NB4 (cell line): ENCODE data around the gene ZNF780A.

Source experiments
- DNase-seq: peaks from one replicate; pipeline ENCODE4 v3.0.0; 2010; ENCODE audit warnings: low read depth
- H3K4me3 ChIP-seq: one replicate; pipeline ENCODE4 v1.5.1; 2011; ENCODE audit warnings: mild to moderate bottlenecking, low read depth, low read length, moderate library complexity
- MYC ChIP-seq: IDR thresholded peaks from 2 replicates; pipeline ENCODE4 v1.6.1; 2011; ENCODE audit warnings: low read depth, low read length
- POLR2A ChIP-seq: IDR thresholded peaks from 2 replicates; pipeline ENCODE4 v1.6.1; 2011; ENCODE audit warnings: mild to moderate bottlenecking; ENCODE audit not compliant: insufficient read length; ENCODE audit errors: extremely low read depth
- TF ChIP-seq, protein P1 (sequence below): IDR thresholded peaks from 2 replicates; pipeline ENCODE4 v1.6.1; 2011; ENCODE audit warnings: low read depth, low read length
- TF ChIP-seq, protein P2 (sequence below): IDR thresholded peaks from one replicate; pipeline ENCODE4 v1.5.1; 2012; ENCODE audit warnings: low read depth, low read length

The ZNF780A gene

DNA sequence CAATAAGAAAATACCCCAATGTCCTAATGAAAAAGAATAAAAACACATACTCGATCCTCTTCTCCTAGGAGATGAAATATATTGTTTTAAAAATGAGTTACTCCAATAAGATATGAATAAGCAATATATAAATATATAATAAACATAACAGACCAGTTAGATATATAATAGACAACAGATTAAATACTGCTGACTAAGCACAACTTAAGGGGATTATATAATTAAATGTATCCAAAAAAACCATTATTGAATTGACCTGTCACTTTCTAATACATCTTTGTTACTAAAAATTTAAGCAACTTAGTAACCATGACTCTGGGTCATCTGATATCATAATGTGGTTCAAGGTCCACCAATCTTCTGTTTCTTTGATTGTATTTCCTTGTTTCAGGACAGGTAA is 20.7 kb downstream of the ZNF780A start:
- TF ChIP-seq, protein P1, sequence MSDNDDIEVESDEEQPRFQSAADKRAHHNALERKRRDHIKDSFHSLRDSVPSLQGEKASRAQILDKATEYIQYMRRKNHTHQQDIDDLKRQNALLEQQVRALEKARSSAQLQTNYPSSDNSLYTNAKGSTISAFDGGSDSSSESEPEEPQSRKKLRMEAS = no peak
- TF ChIP-seq MYC = no peak
- TF ChIP-seq, protein P2, sequence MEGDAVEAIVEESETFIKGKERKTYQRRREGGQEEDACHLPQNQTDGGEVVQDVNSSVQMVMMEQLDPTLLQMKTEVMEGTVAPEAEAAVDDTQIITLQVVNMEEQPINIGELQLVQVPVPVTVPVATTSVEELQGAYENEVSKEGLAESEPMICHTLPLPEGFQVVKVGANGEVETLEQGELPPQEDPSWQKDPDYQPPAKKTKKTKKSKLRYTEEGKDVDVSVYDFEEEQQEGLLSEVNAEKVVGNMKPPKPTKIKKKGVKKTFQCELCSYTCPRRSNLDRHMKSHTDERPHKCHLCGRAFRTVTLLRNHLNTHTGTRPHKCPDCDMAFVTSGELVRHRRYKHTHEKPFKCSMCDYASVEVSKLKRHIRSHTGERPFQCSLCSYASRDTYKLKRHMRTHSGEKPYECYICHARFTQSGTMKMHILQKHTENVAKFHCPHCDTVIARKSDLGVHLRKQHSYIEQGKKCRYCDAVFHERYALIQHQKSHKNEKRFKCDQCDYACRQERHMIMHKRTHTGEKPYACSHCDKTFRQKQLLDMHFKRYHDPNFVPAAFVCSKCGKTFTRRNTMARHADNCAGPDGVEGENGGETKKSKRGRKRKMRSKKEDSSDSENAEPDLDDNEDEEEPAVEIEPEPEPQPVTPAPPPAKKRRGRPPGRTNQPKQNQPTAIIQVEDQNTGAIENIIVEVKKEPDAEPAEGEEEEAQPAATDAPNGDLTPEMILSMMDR = no peak
- TF ChIP-seq POLR2A = no peak
- H3K4me3 ChIP-seq = no peak overlapping the region
- DNase-seq = no peak

DNA sequence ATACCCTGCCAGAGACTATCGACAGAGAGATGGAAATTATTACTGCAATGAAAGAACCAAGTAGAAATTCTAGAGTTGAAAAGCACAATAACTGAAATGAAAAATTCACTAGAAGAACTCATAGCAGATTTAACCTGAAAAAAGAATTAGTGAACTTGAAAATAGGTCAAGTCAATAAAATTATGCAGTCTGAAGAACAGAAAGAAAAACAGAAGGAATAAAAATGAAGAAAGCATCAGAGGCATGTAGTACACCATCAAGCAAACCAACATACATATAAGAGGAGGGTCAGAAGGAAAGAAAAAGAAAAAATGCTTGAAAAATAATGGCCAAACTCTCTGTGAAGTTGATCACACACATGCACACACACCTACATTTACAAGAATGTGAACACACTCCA is 31.1 kb downstream of the ZNF780A start:
- TF ChIP-seq, protein P2 = no peak
- TF ChIP-seq POLR2A (no peak), MYC (no peak)
- TF ChIP-seq, protein P1 = no peak
- H3K4me3 ChIP-seq = no peak overlapping the region
- DNase-seq = no peak

DNA sequence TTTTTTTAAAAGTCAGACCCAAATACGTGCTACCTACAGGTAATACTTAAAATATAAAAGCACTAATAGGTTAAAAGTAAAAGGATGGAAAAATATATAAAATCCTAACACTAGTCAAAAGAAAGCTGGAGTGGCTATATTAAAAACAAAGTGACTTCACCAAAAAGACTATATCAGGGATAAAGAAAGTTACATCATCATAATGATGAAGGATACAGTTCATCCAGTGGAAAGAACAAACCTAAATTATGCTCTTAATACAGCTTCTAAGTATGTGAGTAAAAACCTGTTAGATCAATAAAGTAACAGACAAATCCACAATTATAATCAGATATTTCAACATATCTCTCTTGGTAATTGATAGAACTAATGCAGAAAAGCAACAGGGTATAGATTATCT is 33.6 kb downstream of the ZNF780A start:
- DNase-seq = no peak
- TF ChIP-seq POLR2A (no peak), MYC (no peak)
- TF ChIP-seq, protein P1 = no peak
- TF ChIP-seq, protein P2 = no peak
- peak overlapping the region; percentile 83 for H3K4me3 ChIP-seq

DNA sequence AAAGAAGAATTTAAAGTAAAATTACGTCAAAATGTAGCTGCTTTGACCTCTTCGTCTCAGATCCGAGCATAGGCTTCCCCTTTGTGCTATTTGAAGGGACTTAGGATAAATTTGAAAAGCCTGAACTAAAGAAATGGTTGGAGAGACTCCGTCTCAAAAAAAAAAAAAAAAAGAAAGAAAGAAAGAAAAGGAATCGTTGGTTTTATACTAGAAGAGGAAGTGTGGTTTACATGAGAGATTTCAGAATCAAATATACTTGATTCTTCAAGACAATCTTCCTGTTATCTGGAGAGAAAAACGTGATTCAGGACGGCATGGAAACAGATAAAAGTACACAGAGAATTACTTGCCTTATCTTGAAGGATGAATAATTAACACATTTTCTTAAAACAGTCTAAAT is 34.2 kb downstream of the ZNF780A start:
- peak overlapping the region; percentile 83 for H3K4me3 ChIP-seq
- no peak for DNase-seq
- TF ChIP-seq, protein P2 = no peak
- TF ChIP-seq, protein P1 = no peak
- TF ChIP-seq POLR2A = no peak
- TF ChIP-seq MYC = no peak

DNA sequence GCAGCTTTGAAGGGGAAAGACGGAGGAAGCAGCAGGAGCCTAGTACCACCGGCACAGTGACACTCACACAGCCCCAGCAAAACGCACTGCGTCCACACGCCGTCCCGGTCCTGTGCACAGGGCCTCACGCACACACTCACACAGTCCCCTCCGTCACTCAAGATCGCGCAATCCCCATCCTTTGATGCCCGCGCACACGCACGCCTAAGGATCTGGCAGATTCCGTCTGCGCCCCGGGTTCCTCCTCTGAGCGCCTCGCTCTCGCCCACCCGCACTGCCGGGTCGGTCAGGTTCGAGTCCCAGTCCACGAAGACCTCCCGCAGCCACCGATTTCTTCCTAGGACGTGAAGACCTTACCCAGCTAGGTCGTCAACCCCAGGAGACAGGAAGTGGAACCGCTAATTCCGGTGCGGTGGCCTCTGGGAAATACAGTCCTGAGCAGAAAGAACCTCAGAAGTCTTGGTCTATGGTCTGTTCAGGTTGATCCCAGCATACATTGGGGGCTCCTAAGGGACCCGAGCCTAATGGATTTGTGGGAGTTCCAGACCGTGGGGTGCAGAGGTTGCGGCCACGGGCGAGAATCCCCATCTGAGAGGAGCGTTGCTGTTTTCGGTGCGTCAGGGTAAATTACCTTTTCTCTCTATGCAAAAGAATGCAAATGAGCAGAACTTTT is 34.8 kb downstream of the ZNF780A start, which contains the start of gene ZNF780B:
Gene ZNF780B (minus strand): TSS at position 400 of the 673 bp plus-strand sequence. CDS start 5,899 bp downstream, outside the sequence.
- peak; percentile 38 for TF ChIP-seq POLR2A
- TF ChIP-seq, protein P2 = no peak
- peak; percentile 80 for DNase-seq
- H3K4me3 ChIP-seq = peak within 1 kb of the TSS; percentile 83
